HFFc6 (cell line): ENCODE data around the gene AP1M2. TPM values are rescaled to one million over a fixed set of nuclear protein-coding genes. Genes with fewer than 3 reads are reported as not detected.
A peak's percentile ranks its signal among the peaks of the same experiment; 100 is the strongest.
"Not testable (repeated sequence)": the region's sequence is repeated elsewhere in the genome, so short reads cannot be mapped to it uniquely, and the experiment has no call there.

Source experiments
- DNase-seq: peaks from one replicate; pipeline ENCODE4 v3.0.0-alpha.2; 2018
- H3K27ac Mint-ChIP-seq: 2 replicates; pipeline ENCODE4 v1.8.0; 2020; ENCODE audit warnings: mild to moderate bottlenecking, mixed read lengths
- H3K27me3 Mint-ChIP-seq: 2 replicates; pipeline ENCODE4 v1.8.0; 2021; ENCODE audit warnings: mild to moderate bottlenecking, moderate library complexity, mixed read lengths; ENCODE audit not compliant: insufficient read depth
- H3K36me3 Mint-ChIP-seq: 2 replicates; pipeline ENCODE4 v1.8.0; 2021; ENCODE audit warnings: low read depth, mixed read lengths
- H3K4me1 Mint-ChIP-seq: 2 replicates; pipeline ENCODE4 v1.8.0; 2020; ENCODE audit warnings: low read depth, mixed read lengths
- H3K4me3 Mint-ChIP-seq: 2 replicates; pipeline ENCODE4 v1.8.0; 2020; ENCODE audit warnings: mild to moderate bottlenecking, moderate library complexity, mixed read lengths
- H3K9me3 Mint-ChIP-seq: 2 replicates; pipeline ENCODE4 v1.8.0; 2020; ENCODE audit warnings: mild to moderate bottlenecking, mixed read lengths
- CTCF ChIP-seq: fragments of 200-600 bp; sonication (generic); IDR thresholded peaks from 2 replicates; pipeline ENCODE4 v1.5.0; 2021; ENCODE audit warnings: antibody characterized with exemption, mild to moderate bottlenecking
- total RNA-seq, 6 experiments: library from RNA; stranded (reverse); fragmentation: NEBNext Ultra II Directional; extraction: Animal tissue kit (Norgen Biotek cat#: 25700); gene quantifications; 2 replicates in 1 of 6; 3 replicates in 5 of 6; pipeline ENCODE4 v1.2.3, GENCODE V29; 2021

Gene AP1M2
- total RNA-seq, 6 experiments from 2014 or later = 0.12 to 1.3 (median 0.59) TPM; not detected in 3

- peaks cover 8% of the 10 kb centered on the region for H3K4me1 Mint-ChIP-seq
- no peaks in the 10 kb centered on the region for H3K36me3 Mint-ChIP-seq
- H3K27ac Mint-ChIP-seq = peak overlapping the region; percentile 48; the same call in 1 of the 2 replicates
- no peak for DNase-seq
- no peaks in the 10 kb centered on the region for H3K9me3 Mint-ChIP-seq
- H3K4me3 Mint-ChIP-seq = peak overlapping the region; percentile 74
- peaks cover 5% of the 10 kb centered on the region for H3K27me3 Mint-ChIP-seq
- TF ChIP-seq CTCF = no peak
These were observed 44.1 kb downstream of the AP1M2 start for GRCh38 chr19:10543059-10543419.

- H3K27ac Mint-ChIP-seq, H3K4me1 Mint-ChIP-seq, H3K36me3 Mint-ChIP-seq, DNase-seq, H3K4me3 Mint-ChIP-seq, H3K9me3 Mint-ChIP-seq: not testable (repeated sequence)
- H3K27me3 Mint-ChIP-seq = peaks cover 10% of the 10 kb centered on the region
These were observed 48.1 kb downstream of the AP1M2 start for GRCh38 chr19:10539016-10539415.

- TF ChIP-seq CTCF = no peak
- Mint-ChIP-seq H3K4me3 (no peak overlapping the region), H3K9me3 (no peaks in the 10 kb centered on the region), H3K4me1 (peaks cover 8% of the 10 kb centered on the region), H3K27ac (no peak overlapping the region), H3K27me3 (peaks cover 10% of the 10 kb centered on the region), H3K36me3 (no peaks in the 10 kb centered on the region)
- no peak for DNase-seq
These were observed 48.7 kb downstream of the AP1M2 start for GRCh38 chr19:10538204-10538983.

- Mint-ChIP-seq H3K36me3 (no peaks in the 10 kb centered on the region), H3K9me3 (no peaks in the 10 kb centered on the region), H3K4me1 (peaks cover 11% of the 10 kb centered on the region), H3K27ac (no peak overlapping the region), H3K27me3 (peaks cover 10% of the 10 kb centered on the region), H3K4me3 (no peak overlapping the region)
- TF ChIP-seq CTCF = no peak
- no peak for DNase-seq
These were observed 49.4 kb downstream of the AP1M2 start for GRCh38 chr19:10537668-10538067.

GRCh38 chr19:10535613-10536012 is 51.5 kb downstream of the AP1M2 start:
- Mint-ChIP-seq H3K27ac (no peak overlapping the region; the same call in 1 of the 2 replicates), H3K4me1 (peaks cover 17% of the 10 kb centered on the region), H3K9me3 (no peaks in the 10 kb centered on the region), H3K27me3 (peaks cover 10% of the 10 kb centered on the region), H3K36me3 (0 out of 2 replicates have a peak, but pooled peaks cover 6% of the 10 kb centered on the region), H3K4me3 (no peak overlapping the region)
- no peak for TF ChIP-seq CTCF
- DNase-seq = no peak

GRCh38 chr19:10533646-10534386 is 53.3 kb downstream of the AP1M2 start:
- H3K4me3 Mint-ChIP-seq = peak overlapping the region; percentile 22; the same call in 1 of the 2 replicates
- TF ChIP-seq CTCF = peak; percentile 22; the same call in 1 of the 2 replicates
- peaks cover 7% of the 10 kb centered on the region for H3K27me3 Mint-ChIP-seq
- H3K9me3 Mint-ChIP-seq = no peaks in the 10 kb centered on the region
- peaks cover 17% of the 10 kb centered on the region for H3K4me1 Mint-ChIP-seq
- peak; percentile 93 for DNase-seq
- peak overlapping the region; percentile 90 for H3K27ac Mint-ChIP-seq
- 0 out of 2 replicates have a peak, but pooled peaks cover 6% of the 10 kb centered on the region for H3K36me3 Mint-ChIP-seq
